ENCODE results near the gene LYZL6.

LYZL6 gene, protein sequence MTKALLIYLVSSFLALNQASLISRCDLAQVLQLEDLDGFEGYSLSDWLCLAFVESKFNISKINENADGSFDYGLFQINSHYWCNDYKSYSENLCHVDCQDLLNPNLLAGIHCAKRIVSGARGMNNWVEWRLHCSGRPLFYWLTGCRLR

DNA sequence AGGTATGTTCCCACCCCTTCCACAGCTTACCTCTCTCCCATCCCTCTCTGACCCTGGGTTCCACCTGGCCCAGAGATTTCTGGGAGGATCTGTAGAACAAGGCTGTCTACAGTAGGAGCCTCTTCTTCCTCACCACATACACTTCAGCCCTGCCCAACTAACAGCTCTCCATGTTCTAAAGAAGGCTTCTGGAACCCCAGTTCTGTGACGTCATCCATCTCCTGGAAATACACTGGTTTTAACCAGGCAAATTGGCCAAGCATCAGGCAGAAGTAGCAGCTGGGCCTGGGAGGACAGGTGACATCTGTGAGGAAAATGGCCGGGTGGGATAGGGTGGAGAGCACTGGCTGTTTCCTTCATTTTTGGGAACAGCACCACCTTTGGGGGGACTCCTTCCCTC, at the start of gene LYZL6:
LYZL6 (minus strand) TSS at position 177 of the 400 bp plus-strand sequence. CDS start 4,357 bp downstream, outside the sequence.
- no peak for DNase-seq

DNA sequence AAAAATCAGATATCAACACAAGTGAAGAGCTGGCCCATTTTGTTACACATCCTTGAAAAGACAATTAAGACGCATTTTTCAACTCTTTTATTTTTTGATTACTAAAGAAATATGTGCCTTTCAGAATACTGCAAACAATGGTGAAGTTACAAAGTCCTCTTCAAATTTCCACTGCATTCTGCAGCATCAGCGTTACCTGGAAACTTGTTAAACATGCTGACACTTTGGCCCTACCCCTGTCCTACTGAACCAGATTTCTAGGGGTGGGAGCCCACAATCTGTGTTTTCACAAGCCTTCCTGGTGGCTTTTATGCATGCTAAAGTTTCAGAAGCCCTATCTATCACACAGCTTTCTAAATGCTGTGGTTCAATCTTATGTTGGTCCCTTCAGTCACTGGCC, 47.6 kb upstream of the LYZL6 start:
- no peak for DNase-seq

DNA sequence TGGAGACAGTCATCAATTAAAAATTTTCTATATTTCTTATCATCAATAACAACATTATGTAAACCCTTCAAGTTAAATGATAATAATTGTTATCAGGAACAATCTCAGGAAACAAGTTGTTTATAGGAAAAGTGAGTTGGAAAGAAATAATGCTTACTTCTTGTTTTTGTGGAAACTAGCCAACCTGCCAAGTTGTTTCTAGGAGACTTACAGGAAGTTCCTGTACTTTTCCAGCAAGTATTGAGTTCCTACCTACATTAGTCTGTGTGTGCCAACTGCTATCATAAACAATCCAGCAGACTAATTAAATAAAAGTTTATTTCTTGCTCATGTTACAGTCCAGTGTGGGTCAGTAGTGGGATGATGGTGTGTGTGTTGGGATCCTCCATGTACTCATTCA, 44.7 kb upstream of the LYZL6 start:
- no peak for DNase-seq

GRCh38 chr17:35986643-35987042, 43.1 kb upstream of the LYZL6 start, which contains the start of gene CCL14:
TSS of gene CCL14 (minus strand) at chr17:35986729. CDS start at chr17:35986649, 80 bp downstream.
- no peak for DNase-seq

DNA sequence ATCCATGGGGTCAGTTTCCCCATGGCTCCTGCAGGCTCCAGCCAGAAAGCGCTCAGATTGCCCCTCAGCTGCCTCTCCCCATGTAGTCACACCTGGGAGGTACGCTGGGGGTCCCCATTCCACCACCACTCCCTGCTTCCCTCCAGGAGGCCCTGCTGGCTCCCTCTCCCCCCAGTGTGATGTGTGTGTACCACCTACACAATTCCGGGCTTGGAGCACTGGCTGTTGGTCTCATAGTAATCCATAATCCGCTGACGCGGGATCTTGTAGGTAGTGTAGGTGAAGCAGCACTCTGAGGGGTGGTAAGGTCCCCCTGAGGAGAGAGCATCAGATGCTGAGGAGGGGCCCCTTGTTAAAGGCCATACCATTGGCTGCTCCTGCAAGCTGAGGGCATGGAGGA, 40.6 kb upstream of the LYZL6 start:
- DNase-seq, result no peak

GRCh38 chr17:35982409-35983191, 39.1 kb upstream of the LYZL6 start:
- DNase-seq, result no peak

GRCh38 chr17:35981908-35982330, 38.4 kb upstream of the LYZL6 start:
- DNase-seq, result no peak

- DNase-seq, result no peak
Measured at GRCh38 chr17:35981246-35981645, 37.7 kb upstream of the LYZL6 start, which contains the start of gene CCL16. TSS of gene CCL16 (minus strand) at chr17:35981497. CDS start at chr17:35981420, 77 bp downstream.

- DNase-seq, result no peak
Measured at GRCh38 chr17:35978346-35978745, 34.8 kb upstream of the LYZL6 start.

DNA sequence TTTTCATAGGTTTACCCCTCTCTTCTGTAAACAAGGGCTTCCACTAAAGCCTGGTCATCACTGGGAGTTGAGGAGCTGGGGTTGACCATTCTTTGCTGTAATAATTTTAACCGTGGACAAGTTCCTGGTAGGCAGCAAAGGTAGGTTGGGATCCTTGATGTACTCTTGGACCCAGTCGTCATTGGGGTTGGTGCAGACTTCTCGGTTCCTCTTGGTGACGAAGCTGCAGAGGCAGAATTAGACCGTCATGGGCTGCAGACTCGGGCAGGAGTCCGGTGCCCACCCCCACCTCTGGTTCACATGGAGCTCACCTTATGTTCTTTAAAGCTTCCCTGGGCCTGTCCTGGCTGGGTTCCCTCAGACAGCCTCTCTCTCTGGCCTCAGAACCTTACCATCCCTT, 34.0 kb upstream of the LYZL6 start:
- DNase-seq, result no peak

DNA sequence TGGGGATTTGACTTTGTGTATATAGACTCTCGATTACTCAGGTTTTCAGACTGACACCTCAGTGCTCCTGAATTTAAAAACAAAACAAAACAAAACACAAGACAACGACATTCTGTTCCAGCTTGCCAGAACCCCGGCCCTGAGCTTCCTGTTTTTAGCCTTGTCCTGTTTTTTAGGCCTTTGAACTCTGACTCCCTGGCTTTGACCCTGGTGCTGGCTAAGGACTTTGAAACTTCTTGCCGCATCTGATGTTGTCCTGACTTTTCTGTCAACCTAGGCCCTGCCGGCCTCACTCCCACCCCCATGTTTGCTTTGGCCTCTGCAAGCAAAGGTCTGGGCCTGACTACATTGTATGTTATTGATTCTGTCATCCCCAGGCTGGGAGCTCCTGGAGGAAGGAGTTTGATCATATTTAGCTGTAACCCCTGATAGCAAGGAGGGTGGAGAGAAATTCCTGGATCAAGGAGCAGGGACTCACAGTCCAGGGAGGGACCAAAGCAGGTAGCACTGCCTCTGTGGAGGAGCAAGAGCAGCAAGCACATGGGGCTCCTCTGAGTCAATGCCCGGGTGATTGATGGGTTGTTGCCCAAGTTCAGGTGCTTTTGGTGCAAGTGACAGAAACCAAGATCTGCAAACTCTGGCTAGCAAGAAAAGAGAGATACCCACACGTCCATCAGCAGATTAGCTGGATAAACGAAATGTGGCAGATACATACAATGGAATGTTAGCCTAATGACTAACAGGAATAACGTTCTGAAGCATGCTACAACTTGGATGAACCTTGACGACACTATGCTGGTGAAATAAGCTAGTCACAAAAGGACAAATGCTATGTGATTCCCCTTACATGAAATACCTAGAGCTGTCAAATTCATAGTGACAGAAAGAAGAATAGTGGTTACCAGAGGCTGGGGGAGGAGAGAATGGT, 30.1 kb upstream of the LYZL6 start:
- no peak for DNase-seq

DNA sequence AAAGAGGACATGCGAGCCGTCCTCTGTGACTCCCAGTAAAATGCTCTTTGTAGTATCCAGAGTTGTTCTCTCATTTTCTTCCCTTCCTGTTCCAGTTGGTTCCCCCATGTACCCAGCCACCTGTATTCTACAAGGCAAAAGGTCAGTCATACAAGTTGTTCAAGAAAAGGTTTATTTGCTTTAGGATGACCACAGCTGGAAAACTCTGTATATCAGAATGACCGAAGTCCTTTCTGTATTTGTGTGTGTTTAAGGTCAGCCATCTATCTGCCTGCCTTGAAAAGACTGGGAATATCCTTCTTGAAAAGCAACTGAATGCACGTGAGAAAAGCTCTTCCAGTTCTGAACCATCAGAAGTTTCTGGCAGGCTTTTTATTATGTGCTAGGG, 29.4 kb upstream of the LYZL6 start:
- DNase-seq, result no peak

GRCh38 chr17:35972535-35972934, 29.0 kb upstream of the LYZL6 start:
- DNase-seq, result no peak

GRCh38 chr17:35972066-35972465, 28.6 kb upstream of the LYZL6 start:
- no peak for DNase-seq

- peak; percentile 76 for DNase-seq
Measured at GRCh38 chr17:35969558-35970380, 26.3 kb upstream of the LYZL6 start.

- no peak for DNase-seq
Measured at GRCh38 chr17:35968520-35969054, 25.1 kb upstream of the LYZL6 start.

DNA sequence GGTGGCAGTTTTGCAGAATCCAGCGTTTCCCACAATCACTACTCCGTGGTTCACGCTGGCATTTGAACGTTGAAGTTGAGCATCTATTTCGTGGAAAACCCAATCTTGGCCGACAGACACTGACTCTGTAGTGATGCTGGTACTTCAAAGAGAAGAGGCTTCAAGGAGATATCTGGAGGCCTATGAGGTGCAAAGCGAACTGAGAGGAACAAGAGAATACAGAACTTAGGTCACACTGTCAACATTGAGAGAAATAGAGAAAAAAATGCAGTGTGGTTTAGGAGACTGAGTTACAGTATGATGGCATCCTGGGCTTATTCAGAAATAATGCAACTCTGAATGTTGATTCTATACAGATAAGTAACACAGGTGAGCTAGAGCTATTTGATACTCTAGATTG, 21.8 kb upstream of the LYZL6 start:
- DNase-seq, result no peak

- no peak for DNase-seq
Measured at GRCh38 chr17:35963663-35964062, 20.1 kb upstream of the LYZL6 start.

DNA sequence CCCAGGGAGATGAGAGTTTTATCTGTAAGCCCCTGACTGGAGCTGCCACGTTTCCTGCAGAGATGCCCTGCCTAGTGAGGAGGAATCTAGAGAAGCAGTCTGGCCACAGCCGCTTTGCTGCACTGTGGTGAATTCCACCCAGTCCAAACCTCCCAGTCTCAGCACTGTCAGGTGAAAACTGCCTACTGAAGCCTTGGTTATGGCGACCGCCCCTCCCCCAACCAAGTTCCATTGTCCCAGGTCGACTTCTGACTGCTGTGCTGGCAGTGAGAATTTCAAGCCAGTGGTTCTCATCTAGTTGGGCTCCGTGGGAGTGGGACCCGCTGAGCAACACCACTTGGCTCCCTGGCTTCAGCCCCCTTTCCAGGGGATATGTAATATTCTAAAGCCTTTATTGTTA, 10.2 kb upstream of the LYZL6 start:
- DNase-seq, result no peak

- no peak for DNase-seq
Measured at GRCh38 chr17:35949401-35949800, 5.9 kb upstream of the LYZL6 start.

GRCh38 chr17:35948092-35948491, 4.6 kb upstream of the LYZL6 start:
- no peak for DNase-seq

GRCh38 chr17:35947156-35947585, 3.7 kb upstream of the LYZL6 start:
- DNase-seq, result peak; percentile 58

All from CD4-positive, alpha-beta T cell treated with Interleukin-12 subunit alpha and Interleukin-12 subunit beta, for 1 hour (primary cell).